Thyroid gland (tissue), 4 donors: ENCODE results near the gene CENPM. TPM values are rescaled to one million over a fixed set of nuclear protein-coding genes. Genes with fewer than 3 reads are reported as not detected.

Experiments used
- DNase-seq, 2 donors: peaks; one replicate each; pipeline ENCODE4 v3.0.0-alpha.2; 2019
- H3K27ac ChIP-seq, 3 donors: fragments of 200-600 bp; sonication (generic); 1 replicate in 2 of 3; 2 replicates in 1 of 3; pipeline ENCODE4 v1.5.1; 2016 to 2019; ENCODE audit warnings: mild to moderate bottlenecking in 1 of 3, moderate library complexity in 1 of 3
- H3K27me3 ChIP-seq: fragments of 200-600 bp; sonication (generic); one replicate; pipeline ENCODE4 v1.5.1; 2019
- H3K36me3 ChIP-seq, 2 donors: fragments of 200-600 bp; sonication (generic); one replicate each; pipeline ENCODE4 v1.5.1; 2016 to 2019
- H3K4me1 ChIP-seq, 2 donors: fragments of 200-600 bp; sonication (generic); one replicate each; pipeline ENCODE4 v1.5.1; 2017 to 2019
- H3K4me3 ChIP-seq, 3 donors: fragments of 200-600 bp; sonication (generic); replicated peaks in 1 of 3; 1 replicate in 2 of 3; 2 replicates in 1 of 3; pipeline ENCODE4 v1.5.1; 2016; ENCODE audit warnings: mild to moderate bottlenecking in 1 of 3
- H3K9me3 ChIP-seq: fragments of 200-600 bp; sonication (generic); one replicate; pipeline ENCODE4 v1.5.1; 2017
- POLR2A ChIP-seq, 2 donors: fragments of 450-650 bp; IDR thresholded peaks; one replicate each; pipeline ENCODE4 v1.6.1; 2017; ENCODE audit warnings: antibody characterized with exemption in 2 of 2, mild to moderate bottlenecking in 2 of 2, moderate library complexity in 1 of 2
- WGBS, 2 donors: methylation state at CpG; one replicate each; pipeline ENCODE4 v1.1.5; 2017; 5-methylcytosine and 5-hydroxymethylcytosine counted together
- intact Hi-C: fragments of 100-400 bp; cut with DNase I; formaldehyde crosslinking; loops from one replicate; pipeline ENCODE4 v1.15.1; 2023
- microRNA counts, 2 donors: library from miRNA; unstranded; fragments of <30 nt; microRNA quantifications; one replicate each; lab custom pipeline; 2016 to 2017
- microRNA-seq: library from miRNA; unstranded; fragments of <30 nt; microRNA quantifications from one replicate; pipeline ENCODE4, GENCODE V29; 2016
- small RNA-seq: library from RNA; depleted of rRNA; stranded (forward); fragments of <200 nt; gene quantifications from one replicate; pipeline ENCODE3, GENCODE V24; 2016
- total RNA-seq, 4 donors: library from RNA; depleted of rRNA; stranded (reverse); fragments of >200 nt; gene quantifications; one replicate each; pipeline ENCODE4 v1.2.3, GENCODE V29; 2016
- TF ChIP-seq, protein P1 (sequence below), 6 experiments: fragments of 200-600 bp in 3 of 6; fragments of 450-650 bp in 3 of 6; sonication (generic) in 3 of 6; IDR thresholded peaks; one replicate each; pipeline ENCODE4 v1.5.1; 2016 to 2019; ENCODE audit warnings: antibody characterized with exemption in 6 of 6, mild to moderate bottlenecking in 2 of 6, inconsistent platforms in 1 of 6, moderate library complexity in 1 of 6

Gene CENPM
- total RNA-seq, 4 donors from 2014 or later: 0.56 TPM; not detected in 3

DNA sequence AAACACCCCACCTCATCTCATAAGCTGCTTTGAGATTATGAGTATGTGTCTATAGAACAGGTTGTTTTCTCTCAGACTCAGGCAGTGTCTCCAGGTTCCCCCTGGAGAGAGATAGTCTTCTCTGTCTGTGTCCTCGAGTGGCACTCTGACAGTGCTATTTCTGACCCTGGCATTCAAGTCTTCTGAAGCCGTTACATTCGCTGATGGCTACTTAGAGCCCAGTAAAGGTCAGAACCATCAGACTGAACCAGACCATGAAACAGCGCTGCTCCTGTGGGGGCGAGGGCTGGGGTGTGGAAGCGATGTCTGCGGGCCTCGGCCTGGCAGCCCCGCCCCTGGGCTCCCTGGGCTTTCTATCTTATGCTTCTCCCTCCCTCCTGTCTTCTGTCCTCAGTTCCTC lies 55.5 kb downstream of the CENPM start:
- no peak overlapping the region for H3K27ac ChIP-seq
- TF ChIP-seq, protein P1, sequence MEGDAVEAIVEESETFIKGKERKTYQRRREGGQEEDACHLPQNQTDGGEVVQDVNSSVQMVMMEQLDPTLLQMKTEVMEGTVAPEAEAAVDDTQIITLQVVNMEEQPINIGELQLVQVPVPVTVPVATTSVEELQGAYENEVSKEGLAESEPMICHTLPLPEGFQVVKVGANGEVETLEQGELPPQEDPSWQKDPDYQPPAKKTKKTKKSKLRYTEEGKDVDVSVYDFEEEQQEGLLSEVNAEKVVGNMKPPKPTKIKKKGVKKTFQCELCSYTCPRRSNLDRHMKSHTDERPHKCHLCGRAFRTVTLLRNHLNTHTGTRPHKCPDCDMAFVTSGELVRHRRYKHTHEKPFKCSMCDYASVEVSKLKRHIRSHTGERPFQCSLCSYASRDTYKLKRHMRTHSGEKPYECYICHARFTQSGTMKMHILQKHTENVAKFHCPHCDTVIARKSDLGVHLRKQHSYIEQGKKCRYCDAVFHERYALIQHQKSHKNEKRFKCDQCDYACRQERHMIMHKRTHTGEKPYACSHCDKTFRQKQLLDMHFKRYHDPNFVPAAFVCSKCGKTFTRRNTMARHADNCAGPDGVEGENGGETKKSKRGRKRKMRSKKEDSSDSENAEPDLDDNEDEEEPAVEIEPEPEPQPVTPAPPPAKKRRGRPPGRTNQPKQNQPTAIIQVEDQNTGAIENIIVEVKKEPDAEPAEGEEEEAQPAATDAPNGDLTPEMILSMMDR (IDR thresholded peaks at IDR 0.05): no peak
- no peak for TF ChIP-seq POLR2A (IDR thresholded peaks at IDR 0.05)
- no peaks in the 10 kb centered on the region for H3K27me3 ChIP-seq
- no peaks in the 10 kb centered on the region for H3K4me1 ChIP-seq
- no peak for DNase-seq
- WGBS, 2 donors: 95 to 96% methylated on average over 8 to 9 of the region's 9 CpGs
- no peaks in the 10 kb centered on the region for H3K9me3 ChIP-seq
- H3K36me3 ChIP-seq: peaks cover 47 to 53% of the 10 kb centered on the region in 2 donors
- intact Hi-C loops: no loop called here
- H3K4me3 ChIP-seq: no peak overlapping the region

MicroRNAs encoded within 50 kb of the gene (microRNA counts, 767-probe panel; counts per million panel counts)
- microRNA hsa-miR-33a-5p (lab: Ali Mortazavi, UCI): 2,400 to 2,419 counts per million in 2 donors

Small RNAs within 50 kb of the gene (microRNA-seq; reads per million reads assigned to microRNA genes)
- gene MIR33A: 9.1 reads per million, percentile 24 among the genes with 10 or more reads in this experiment

Small RNAs within 50 kb of the gene (small RNA-seq; reads per million reads assigned to genes)
- 1.7 reads per million, percentile 49 among the genes with 10 or more reads in this experiment for gene MIR33A

Other genes starting within 250 kb of the CENPM start
- gene MEI1, start 247.6 kb downstream of the CENPM start, total RNA-seq: 1 to 10 TPM in 2 of 4 donors, under 1 TPM in 2; 0.25 to 5.2 (median 1.4) TPM
- 10 to 100 TPM in 3 of 4 donors, 1 to 10 TPM in 1; 6.6 to 18.8 (median 14.4) TPM for gene CCDC134, start 146.5 kb downstream of the CENPM start, total RNA-seq
- gene SREBF2, start 114.0 kb downstream of the CENPM start, total RNA-seq: 10 to 100 TPM; 34.4 to 91.8 (median 63.7) TPM
- not detected for gene SHISA8, start 32.1 kb downstream of the CENPM start, total RNA-seq
- not detected for gene TNFRSF13C, start 20.3 kb downstream of the CENPM start, total RNA-seq
- under 1 TPM; 0.22 to 0.75 (median 0.40) TPM for gene SEPTIN3, start 22.3 kb upstream of the CENPM start, total RNA-seq
- gene WBP2NL, start 51.6 kb upstream of the CENPM start, total RNA-seq: 1 to 10 TPM; 1.3 to 5.1 (median 2.7) TPM
- gene NAGA, start 123.7 kb upstream of the CENPM start, total RNA-seq: 10 to 100 TPM; 36.8 to 40.9 (median 38.0) TPM
- 10 to 100 TPM in 1 of 4 donors, 1 to 10 TPM in 3; 5.5 to 13.7 (median 7.3) TPM for gene PHETA2, start 127.1 kb upstream of the CENPM start, total RNA-seq
- gene SMDT1, start 132.5 kb upstream of the CENPM start, total RNA-seq: 10 to 100 TPM; 18.7 to 30.2 (median 22.0) TPM
- 10 to 100 TPM; 32.9 to 85.6 (median 73.4) TPM for gene NDUFA6, start 143.6 kb upstream of the CENPM start, total RNA-seq
- gene CYP2D6, start 183.7 kb upstream of the CENPM start, total RNA-seq: 1 to 10 TPM in 2 of 4 donors, under 1 TPM in 2; 0.73 to 2.7 (median 1.6) TPM